G401.6 (cell line): ENCODE measurements around the gene MAP2K5.

Experiments
- FAIRE-seq: peaks from 2 replicates; lab custom pipeline; 2012; peaks lifted over from hg19 to GRCh38; lab: Jason Lieb, UNC

MAP2K5 gene

DNA sequence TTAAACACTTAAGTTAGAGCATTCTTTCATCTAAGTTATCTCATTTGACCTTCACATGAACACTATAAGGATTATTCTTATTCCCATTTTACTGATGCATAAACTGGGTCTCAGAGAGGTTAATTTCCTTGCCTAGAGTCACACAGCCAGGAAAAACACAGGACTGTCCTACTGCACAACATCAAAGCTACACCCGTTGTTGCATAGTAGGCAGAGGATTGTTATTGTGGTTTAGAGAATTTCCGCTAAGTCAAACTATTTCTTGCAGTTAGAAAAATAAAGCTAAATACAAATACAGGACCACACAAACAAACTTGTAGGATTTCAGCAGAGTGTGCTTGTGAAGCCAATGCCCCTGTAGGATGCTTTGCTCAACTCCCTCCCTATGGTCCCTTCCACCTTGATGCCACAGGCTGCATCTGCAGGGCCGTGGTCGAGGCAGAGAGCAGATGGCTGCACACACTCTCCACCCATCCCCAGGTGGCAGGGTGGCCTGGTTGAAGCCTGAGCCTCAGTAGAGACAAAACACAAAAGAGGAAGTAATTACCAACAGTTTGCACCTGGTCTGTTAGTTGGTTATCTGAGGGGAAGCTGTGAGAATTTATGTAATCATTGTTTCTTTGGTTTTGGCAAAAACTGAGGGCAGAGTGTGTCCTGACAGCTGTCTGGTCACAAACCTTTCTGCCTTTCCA, 241.7 kb downstream of the MAP2K5 start:
- FAIRE-seq: no peak

DNA sequence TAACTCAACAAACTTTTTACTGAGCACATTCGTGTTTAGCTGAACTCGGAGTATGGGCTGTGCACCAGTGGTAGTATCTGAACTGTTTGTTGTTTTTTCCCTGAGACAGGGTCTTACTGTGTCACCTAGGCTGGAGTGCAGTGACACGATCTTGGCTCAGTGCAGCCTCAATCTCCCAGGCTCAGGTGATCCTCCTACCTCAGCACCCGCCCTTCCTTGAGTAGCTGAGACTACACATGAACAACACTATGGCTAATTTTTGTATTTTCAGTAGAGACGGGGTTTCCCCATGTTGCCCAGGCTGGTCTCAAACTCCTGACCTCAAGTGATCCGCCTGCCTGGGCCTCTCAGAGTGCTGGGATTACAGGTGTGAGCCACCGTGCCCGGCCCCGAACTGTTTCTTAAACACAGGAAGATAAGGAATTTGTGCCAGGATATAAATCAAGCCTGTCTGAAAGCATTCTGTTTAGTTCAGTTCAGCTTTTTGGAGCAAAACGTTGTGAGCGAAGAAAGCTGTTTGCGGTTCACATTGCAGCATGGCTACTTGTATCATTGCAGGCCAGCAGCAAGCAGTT, 242.4 kb downstream of the MAP2K5 start:
- no peak for FAIRE-seq

DNA sequence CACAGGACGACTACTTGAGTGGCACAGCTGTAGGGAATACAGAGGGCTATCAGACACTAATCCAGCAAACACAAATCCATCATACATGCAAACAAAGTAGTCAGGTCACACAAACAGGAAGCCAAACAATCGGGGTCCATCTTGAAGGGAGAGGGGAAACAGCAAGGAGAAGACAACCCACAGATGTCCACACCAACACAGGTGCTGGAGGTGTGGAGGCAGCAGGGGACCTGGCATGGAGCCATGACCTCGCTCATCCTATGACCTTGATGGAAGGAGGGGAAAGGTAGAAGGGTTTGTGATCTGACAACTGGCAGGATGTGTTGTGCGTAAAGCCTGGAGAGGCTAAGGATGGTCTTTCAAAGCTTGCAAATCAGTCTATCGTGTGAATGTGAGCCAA, 242.9 kb downstream of the MAP2K5 start:
- FAIRE-seq: no peak

DNA sequence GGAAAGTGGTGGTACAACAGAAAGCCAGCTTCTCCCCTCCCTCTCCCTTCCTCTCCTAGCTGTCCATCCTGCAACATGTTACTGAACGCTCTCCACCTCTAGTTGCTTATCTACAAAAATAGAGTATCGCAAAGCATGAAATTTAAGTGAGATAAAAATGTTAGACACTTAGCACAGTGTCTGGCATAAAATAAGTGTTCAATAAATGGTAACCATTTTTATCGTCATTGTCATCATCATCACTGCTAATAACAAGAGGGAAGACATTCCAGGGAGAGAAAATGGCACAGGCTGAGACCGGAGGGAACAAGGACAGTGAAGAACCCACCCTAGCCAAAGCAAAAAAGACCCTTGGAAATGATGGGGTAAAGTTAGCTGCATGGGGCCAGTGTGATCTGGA, 244.1 kb downstream of the MAP2K5 start:
- no peak for FAIRE-seq

DNA sequence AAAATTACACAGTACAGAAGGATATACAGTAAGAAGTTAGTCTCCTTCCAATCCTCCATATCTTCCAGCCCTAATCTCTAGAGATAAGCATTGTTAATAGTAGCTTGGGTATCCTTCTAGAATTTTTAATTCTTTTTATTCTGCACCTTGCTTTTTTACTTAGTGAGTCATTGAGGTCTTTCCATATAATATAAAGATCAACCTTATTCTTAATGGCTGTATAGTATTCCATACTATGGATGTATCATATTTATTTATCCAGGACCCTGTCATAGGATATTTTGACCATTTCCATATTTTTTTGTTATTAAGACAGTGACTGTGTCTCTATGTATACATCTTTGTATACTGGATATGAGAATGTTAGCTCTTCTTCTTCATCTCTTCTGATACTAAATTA, 246.5 kb downstream of the MAP2K5 start:
- FAIRE-seq: no peak

DNA sequence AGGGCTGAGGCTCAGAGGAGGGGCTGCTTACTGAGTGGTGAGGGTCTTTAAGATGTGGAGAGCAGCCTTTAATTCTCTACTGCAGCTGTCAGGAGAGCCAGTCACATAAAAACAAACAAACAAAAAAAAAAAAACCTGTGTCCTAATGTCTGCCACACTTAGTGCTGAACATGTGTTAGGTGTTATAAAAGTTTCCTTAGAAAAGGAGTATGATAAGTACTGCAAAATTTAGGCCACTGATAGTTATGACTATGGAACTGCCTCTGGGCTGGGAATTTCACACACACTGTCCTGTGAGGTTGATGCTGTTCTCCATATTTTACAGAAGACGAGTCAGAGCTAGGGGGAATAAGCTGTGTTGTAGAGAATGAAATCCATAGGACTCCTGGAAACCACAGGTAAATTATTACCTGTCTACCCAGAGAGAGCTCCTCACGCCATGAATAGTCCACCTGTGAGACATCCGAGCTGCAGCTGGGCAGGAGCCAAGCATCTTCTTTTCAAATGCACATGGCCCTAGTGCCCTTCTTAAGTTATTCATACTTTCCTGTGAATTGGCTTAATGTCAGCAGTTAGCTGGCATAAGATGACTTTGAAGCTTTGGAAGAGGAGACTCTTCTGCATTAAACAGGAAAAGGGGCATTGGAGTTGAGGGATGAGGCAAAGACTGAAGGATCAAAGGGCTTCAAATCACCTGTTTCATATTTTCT, 248.3 kb downstream of the MAP2K5 start:
- FAIRE-seq: no peak

DNA sequence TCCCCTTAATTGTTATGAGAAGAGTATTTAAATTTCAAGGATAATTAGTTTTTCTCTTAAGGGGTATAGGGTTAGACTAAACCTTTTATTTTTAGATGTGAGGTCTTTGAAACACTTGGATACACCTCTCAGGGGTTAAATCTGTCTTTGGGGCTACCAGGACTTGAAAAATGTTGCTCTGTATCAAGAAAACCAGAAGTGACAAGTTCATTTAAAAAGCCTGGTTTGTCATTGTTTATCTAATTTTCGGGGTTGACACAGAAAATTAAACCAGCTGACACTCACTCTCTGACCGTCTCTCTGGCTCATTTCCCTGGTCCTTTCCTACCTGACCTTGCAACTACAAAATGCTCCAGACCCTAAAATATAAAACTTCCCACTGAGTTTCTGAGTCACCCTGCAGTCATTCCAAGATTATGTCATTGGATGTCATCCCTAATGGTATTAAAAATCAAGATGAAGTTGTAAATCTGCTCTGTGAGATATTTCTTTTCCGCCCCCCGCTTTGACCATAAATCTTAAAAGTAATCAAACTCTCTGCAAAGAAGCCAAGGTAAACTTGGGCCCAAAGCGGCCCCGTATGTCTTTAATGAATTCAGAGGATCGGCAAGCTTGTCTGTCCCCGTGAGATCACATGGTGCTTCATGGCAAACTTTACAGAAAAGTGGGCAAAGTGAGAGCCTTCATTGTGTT, 249.9 kb downstream of the MAP2K5 start:
- FAIRE-seq: no peak

DNA sequence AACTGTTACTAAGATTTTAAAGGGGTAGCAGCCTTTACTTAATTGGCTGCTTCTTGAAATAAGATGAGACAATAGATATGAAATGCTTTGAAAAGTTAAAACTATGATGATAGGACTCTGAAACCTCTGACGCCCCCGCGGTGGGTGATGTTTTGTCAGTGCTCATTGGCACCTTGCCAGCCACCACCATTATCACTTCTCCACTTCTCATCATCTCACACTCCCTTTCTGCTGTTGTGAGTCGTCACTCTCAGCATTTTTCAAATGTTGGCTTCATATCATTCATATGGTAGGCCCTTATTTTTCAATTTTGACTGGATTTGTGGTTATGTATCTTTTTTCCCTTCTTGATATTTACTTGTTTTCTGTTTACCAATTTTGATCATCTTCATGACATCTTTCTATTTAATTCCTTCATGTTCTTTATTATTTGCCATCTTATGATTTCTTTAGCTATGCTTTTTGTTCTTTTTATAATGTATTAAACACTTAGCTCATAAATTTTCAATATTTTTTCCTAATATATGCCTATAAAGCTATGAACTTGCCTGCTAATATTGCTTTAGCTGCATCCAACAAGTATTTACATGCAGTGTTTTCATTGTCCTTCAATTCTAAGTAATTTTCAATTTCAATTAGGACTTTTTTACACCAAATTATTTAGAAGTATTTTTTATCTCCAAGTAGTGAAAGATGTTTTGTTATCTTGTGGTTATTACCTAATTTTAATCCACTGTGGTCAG, 252.5 kb downstream of the MAP2K5 start:
- FAIRE-seq: no peak

DNA sequence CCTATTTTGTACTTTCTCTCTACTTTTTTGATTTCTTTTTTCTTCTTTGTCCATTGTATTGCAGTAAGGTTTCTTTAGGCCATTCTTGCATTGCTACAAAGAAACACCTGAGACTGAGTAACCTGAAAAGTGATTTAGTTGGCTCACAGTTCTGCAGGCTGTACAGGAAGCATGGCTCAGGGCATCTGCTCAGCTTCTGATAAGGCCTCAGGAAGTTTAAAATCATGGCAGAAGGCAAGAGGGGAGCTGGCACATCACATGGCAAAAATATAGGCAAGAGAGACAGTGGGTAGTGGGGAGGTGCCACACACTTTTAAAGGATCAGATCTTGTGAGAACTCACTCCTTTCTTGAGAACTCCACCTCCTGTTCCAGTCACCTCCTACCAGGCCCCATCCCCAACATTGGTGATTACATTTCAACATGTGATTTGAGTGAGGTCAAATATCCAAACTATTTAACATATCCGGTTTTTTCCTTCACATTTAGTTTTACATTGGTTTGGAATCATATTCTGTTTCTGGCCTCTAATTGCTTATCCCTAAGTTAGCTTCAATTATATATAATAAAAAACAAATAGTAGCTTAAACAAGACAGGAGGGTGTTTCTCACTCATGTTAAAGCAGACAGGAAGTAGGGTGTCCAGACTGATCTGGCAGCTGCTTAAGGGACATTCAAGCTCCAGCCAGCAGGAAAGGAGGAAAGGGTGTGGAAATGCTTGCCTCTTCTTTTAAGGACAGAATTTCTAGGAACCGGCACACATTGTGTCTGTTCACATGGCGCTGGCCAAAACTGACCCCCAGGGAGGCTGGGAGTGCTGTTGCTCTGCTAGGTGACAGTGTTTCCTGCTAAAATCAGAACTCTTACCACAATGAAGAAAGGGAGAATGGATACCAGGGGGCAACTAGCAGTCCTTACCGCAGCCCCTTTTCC, 254.0 kb downstream of the MAP2K5 start:
- FAIRE-seq: no peak

DNA sequence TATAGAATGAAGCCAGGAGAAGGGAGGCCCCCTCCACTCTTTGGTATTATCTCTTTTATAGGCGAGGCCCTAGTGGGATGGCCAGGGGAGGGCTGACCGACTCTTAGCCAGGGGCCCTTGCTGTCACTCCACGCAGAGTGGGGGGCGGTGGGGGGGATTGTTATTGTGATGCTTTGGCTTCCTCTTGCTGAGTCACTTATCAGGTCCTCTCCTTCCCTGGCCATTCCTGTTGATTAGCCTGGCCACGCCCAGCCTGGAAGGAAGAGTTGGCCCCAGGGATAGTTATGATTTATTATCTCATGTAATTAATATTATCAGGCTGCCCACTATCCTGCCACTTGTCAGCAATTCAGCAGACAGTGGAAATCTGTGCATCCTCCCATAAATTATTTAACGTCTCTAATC, 257.3 kb downstream of the MAP2K5 start:
- no peak for FAIRE-seq

DNA sequence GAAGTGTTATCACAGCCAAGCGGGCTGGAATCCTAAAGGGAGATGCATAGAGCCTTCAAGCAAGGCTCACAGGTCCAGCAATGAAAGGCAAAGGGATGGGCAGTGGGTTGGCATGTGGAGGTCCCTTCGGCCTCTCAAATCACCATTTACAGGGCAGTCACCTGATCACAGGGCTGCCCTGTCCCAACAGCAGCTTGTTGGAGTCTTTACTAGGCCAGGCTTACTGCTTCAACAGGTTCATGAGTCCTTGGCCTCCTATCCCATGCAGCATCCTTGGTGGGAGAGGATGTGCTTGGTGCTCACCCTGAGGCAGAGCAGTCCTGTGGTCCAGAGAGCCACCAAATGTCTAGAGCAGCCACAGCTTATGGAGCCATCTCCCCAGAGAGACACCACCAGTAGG, 258.6 kb downstream of the MAP2K5 start:
- no peak for FAIRE-seq

DNA sequence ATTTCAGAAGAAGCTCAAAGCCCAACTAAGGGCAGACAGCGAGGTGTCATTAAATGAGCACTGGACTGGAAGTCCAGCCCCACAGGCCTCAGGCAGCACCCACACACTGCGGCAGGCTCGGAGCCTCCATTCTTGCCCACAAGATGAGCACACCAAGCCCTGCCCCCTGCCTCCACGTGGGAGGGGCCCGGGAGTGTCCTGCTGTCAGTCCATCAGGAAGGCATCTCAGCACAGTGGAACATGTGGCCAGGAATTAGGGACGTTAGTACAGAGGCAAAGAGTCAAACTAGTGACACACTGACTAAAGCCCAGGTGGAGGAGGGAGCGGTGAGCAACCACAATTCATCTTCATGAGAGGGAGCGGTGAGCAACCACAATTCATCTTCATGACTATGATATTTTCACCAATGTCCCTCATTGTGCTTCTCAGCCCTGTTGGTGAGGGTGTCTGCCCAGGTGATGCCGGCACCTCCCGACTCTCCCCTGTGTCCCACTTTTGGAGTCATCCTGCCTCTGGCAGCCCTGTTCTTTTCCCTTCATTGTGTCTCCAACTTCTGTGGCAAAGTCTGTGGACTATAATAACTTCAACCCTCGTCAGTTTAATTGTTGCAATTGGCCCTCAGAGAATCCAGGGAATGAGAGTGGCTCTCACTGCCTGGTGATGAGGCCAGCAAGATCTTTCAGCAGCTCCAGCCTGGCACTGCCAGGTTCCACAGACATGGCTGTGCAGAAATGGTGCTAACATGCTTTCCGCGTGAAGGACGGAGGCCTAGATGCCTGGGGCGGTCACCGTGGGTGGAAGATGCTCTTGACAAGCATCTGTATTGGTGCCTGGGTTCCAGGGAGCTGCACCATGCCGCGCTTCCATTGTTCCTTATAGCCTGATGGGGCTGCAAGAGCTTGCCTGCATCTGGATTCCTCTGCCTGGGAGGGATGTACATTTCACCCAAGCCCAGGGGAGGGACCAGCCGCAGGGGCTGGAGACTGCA, 259.7 kb downstream of the MAP2K5 start:
- no peak for FAIRE-seq

DNA sequence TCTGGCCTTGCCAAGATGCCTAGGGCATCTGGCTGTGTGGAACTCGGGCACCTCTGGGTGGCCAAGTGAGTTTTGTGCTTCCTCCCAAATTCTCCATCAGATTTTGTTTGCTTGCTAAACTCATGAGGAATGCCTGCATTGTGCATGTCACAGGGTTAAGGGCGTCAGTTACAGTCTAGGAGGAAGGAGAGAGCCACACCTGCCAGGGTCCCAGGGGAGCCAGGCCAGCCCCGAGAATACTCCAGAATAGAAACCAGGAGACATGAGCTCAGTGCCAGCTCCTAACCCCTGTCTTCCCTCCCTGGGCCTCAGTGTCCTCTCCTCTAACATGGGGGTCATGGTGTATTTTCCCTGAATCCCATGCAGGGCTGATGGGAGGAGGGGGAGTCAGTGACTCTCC, 260.8 kb downstream of the MAP2K5 start:
- no peak for FAIRE-seq

DNA sequence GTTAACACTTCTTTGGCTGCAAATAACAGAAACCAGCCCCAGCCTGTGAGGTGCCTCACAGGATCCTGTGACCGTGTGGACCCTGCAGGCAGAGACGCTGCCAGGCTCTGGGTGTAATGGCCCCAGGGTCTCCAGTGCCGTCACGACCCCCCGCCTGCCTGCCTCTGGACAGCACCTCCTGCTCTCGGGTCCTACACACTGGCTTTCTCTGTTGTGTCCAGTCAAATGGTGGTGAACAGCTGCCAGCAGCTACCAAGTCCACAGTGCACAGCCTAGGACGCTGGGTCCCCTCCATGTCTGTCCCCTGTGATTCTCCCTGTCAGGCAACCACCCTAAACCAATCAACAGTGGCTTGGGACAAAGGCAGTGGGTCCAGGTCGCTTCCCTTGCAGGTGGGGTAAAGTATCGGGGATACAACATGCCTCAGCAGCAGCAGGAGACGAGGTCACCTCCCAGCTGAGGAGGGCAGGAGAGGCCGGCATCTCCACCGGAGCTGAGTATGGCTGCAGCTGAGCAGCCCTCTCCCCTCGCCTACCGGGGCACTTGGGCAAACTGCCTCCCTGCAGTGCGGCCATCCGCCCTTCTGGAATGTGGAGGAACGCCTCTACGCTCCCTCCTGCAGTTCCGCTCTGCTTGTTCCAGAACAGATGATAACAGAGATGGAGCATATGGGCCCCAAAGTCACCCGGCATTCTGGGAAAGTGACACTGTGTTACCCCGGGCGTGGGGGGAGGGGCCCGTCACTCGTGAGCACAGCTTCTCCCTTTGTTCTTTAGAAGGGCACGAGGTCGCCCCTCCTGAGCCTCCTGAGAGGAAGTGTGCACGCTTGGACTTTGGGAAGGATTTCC, 261.7 kb downstream of the MAP2K5 start:
- FAIRE-seq: no peak

DNA sequence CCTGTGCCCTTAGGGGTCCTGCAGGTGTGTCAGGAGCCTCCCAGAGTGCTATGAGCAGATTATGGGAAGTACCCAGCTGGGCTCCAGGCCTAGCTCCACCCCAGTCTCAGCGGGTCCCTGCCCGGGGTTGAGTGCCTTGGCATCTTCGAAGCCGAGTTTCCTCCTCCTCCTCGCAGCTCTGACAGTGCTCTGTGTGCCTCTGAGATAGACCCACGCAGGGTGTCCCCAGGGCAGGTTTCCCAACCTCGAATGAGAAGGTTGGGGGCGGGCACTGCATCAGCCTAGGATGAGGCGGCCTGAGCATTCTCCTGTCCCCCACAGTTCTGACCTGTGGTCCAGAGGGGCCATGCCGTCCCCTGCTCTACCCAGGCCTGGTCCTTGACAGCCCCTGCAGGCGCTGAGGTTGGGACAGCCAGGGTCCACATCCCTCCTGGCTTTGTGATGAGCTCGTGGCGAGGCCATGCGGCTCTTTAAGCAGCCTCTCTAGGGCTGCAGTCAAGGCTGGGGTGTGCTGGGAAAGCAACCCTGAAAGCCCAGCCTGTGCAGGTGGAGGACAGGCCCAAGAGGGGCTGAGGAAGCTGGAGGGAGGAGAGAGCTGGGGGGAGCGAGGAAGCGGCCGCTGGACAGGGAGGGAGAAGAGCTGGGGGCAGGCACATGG, 262.6 kb downstream of the MAP2K5 start:
- FAIRE-seq: no peak

DNA sequence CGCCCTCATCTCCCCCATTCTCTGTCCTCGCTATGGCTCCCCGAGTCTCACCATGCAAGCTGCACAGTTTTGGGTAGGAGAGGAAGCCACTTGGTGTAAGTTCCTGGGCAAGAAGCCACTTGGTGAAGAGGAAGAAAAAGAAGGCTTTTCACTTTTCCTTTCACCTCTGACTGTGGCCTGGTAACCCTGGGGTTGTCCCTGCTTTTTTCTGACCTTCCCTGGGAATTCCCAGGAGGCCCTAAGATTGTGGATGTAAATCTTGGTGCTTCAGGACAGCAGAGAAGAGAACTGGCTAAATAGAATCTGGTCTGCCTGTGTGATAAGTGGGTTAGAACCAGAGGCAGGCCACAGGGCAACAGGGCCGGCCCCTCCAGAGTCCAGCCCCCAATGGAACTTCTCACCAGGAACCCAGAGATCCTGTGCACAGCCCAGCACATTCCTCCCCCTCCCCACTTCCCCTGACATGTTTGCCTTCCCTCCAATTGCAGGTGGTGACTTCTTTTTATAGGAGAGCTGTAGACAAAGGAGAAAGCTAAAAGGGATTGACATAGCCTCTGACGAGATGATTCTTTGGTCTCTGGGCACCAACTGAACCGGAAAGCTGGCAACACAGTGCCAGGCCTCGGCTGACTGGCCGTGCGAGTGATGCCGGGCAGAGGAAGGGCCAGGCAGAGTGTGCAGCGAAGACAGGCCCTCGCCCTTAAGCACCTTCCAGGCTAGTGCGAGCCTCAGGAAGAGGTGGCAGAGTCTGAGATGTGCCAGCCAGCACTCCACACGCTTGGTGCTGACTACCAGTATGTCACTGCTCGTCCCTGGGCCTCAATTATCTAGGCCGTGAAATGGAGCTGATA, 263.4 kb downstream of the MAP2K5 start:
- FAIRE-seq: no peak

DNA sequence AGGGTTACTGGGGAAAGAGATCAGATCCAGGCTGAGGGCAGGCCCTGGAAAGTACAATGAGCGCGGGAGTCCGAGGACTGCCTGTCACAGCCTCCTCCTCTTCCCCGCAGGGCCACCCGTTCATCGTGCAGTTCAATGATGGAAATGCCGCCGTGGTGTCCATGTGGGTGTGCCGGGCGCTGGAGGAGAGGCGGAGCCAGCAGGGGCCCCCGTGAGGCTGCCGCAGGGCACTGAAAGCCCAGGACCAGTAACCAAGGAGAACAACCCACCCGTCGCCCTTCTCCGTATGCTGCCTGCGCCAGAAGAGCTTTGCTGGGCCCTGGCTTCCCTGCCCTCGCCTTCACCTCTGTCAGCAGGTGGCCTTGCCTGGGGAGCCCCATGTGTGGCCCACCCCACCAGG, 264.0 kb downstream of the MAP2K5 start:
- no peak for FAIRE-seq

DNA sequence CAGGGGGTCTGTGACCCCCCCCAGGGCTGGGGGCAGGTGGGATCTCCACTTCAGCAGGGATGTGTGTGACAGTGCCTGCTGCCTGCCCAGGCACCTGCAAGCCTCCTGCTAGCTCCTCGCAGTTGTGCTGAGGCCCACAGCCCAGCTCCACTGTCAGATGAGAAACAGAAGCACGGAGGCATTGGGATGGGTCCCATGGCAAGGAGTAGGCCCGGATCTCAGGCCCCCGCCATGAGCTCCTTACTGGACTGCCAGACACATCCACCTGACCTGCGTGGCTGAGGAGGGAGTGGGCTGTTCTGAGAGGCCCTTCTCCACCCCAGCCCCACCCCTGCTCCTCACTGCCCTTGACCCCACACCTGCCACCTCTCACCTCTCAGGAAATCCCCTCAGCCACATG, 264.6 kb downstream of the MAP2K5 start:
- FAIRE-seq: no peak
